Ramos (cell line): ENCODE measurements around the gene ST7.

Experiments used
- in situ Hi-C: fragments of 300-500 bp; cut with MboI; formaldehyde crosslinking; loops from one replicate; pipeline ENCODE4 v1.14.3; 2022; ENCODE audit warnings: low sequenced_read_pairs; ENCODE audit not compliant: unreplicated experiment

ST7 gene

GRCh38 chr7:117084286-117084685 is 131.0 kb downstream of the ST7 start:
- in situ Hi-C loops: no loop called here

GRCh38 chr7:117085275-117085674 is 132.0 kb downstream of the ST7 start:
- in situ Hi-C loops: no loop called here

GRCh38 chr7:117085769-117086463 is 132.6 kb downstream of the ST7 start:
- in situ Hi-C loops: no loop called here

GRCh38 chr7:117086788-117087187 is 133.5 kb downstream of the ST7 start:
- in situ Hi-C loops: no loop called here

GRCh38 chr7:117087639-117088396 is 134.5 kb downstream of the ST7 start:
- in situ Hi-C loops: no loop called here

GRCh38 chr7:117088623-117089194 is 135.4 kb downstream of the ST7 start:
- in situ Hi-C loops: no loop called here

GRCh38 chr7:117090791-117091190 is 137.5 kb downstream of the ST7 start:
- in situ Hi-C loops: no loop called here

GRCh38 chr7:117091721-117092120 is 138.4 kb downstream of the ST7 start:
- in situ Hi-C loops: no loop called here

GRCh38 chr7:117092785-117093184 is 139.5 kb downstream of the ST7 start:
- in situ Hi-C loops: no loop called here

GRCh38 chr7:117094457-117094856 is 141.2 kb downstream of the ST7 start:
- in situ Hi-C loops: no loop called here

- in situ Hi-C loops: no loop called here
Measured at GRCh38 chr7:117095055-117095454, 141.8 kb downstream of the ST7 start.

GRCh38 chr7:117096330-117096729 is 143.0 kb downstream of the ST7 start:
- in situ Hi-C loops: no loop called here

- in situ Hi-C loops: no loop called here
Measured at GRCh38 chr7:117096942-117097341, 143.6 kb downstream of the ST7 start.

GRCh38 chr7:117097860-117098259 is 144.6 kb downstream of the ST7 start:
- in situ Hi-C loops: no loop called here

- in situ Hi-C loops: no loop called here
Measured at GRCh38 chr7:117098457-117098856, 145.2 kb downstream of the ST7 start.

GRCh38 chr7:117101026-117101425 is 147.7 kb downstream of the ST7 start:
- in situ Hi-C loops: no loop called here

- in situ Hi-C loops: no loop called here
Measured at GRCh38 chr7:117110480-117111315, 157.4 kb downstream of the ST7 start.

GRCh38 chr7:117111535-117111934 is 158.2 kb downstream of the ST7 start:
- in situ Hi-C loops: no loop called here

- in situ Hi-C loops: no loop called here
Measured at GRCh38 chr7:117112640-117113039, 159.3 kb downstream of the ST7 start.

GRCh38 chr7:117113871-117114270 is 160.6 kb downstream of the ST7 start:
- in situ Hi-C loops: no loop called here

- in situ Hi-C loops: no loop called here
Measured at GRCh38 chr7:117114272-117114671, 161.0 kb downstream of the ST7 start.
